SKM-1 treated with dmso at 0.1 percent for 144 hours (cell line): ENCODE measurements around the gene SFMBT2.
"Not testable (repeated sequence)": the region's sequence is repeated elsewhere in the genome, so short reads cannot be mapped to it uniquely, and the experiment has no call there.

Experiments
- DNase-seq: peaks from one replicate; lab custom pipeline; 2025; ENCODE audit not compliant: unreplicated experiment; lab: John Stamatoyannopoulos, UW

The SFMBT2 gene

DNA sequence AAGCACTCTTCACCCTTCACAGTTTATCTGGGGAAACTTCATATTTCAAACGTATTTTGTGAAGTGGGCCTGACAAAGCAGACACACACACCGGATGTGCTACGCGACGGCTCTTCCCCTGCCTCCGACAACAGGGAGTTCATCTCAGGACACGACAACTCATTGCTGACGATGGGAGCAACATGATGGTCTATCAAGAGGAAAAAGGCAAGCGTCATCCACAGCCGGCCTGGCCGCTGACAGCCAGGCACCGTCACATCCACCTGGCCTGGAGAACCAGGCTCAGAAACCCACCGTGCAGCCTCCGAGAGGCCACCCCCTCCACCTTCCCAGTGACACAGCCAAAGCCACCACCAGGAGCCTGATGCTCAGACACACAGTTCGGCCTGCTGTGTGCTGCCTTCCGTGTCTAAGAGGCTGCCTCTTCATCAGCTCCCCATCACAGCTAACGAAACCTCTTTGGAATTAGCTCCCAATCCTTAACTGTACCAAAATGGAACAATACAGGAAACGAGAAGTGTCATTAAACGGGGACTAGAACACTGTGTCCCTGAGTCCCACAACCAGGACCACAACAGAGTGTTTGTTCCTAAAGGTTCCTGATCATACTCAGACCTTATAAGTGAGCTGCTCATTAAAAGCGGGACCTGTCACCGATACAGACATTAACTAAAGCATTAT, 76.7 kb downstream of the SFMBT2 start:
- DNase-seq = no peak

DNA sequence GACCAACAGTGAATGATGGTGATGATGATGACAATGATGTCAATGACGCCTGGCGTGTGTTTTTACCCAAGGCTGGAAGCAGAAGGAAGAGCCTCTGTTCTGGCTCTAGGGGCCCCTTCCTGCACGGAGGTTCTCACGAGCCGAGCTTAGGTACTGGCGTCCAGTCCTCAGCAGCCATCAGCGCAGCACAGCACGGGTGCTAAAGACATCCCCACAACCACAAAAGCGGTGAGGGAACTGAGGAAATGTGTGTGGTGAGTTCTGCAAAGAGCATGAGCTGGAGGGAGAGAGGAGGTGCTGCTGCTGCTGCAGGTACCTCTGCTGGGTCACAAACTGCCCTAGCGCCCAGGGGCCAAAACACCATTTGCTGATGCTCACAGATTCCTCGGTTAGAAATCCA, 81.6 kb downstream of the SFMBT2 start:
- DNase-seq = no peak

DNA sequence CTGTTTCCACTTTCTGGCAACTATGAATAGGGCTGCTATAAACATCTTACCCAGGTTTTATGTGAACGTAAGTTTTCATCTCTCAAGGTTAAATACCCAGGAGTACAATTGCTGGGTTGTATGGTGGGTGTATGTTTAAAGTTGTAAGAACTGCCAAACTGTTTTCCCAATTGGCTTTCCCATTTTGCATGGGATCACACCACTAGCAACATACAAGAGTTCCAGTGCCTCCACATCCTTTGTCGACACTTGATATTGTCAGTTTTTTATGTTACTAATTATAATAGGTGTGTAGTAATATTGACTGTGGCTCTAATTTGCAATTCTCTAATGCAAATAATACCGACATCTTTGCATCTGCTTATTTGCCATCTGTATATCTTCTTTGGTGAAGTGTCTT, 82.9 kb downstream of the SFMBT2 start:
- DNase-seq = no peak

DNA sequence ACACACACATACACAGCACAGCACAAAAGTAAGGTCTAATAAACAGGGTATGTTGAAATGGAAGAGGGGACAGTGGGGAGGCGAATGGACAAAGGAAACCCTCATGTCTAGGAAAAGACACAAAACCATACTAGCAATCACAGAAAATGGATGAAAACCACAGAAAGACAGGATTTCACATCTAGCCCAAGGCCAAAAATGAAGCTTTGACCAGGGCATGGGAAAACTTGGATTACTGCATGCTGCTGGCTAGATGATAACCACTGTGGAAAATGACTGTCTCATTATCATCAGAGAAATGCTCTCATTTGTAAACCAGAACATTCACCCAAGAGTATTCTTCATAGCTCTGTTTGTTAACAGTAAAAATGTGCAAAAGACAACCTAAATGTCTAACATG, 88.2 kb downstream of the SFMBT2 start:
- DNase-seq = no peak

DNA sequence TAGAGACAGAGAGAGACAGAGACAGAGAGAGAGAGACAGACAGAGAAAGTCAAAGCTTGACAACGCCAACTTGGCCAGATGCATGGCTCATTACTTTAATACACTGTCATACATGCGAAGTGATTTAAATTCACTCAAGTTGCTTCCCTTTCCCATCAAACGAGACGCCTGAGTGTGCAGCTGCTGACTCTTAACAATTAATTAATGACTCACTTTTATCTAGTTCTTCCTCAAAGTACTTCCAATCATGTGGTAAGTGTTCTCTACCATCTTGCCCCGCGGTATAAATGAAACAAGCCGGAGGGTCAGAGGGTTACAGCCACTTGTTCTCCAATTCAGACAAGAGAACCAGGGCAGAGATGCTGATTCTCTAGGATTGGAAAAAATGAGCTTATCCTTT, 90.8 kb downstream of the SFMBT2 start:
- DNase-seq = no peak

DNA sequence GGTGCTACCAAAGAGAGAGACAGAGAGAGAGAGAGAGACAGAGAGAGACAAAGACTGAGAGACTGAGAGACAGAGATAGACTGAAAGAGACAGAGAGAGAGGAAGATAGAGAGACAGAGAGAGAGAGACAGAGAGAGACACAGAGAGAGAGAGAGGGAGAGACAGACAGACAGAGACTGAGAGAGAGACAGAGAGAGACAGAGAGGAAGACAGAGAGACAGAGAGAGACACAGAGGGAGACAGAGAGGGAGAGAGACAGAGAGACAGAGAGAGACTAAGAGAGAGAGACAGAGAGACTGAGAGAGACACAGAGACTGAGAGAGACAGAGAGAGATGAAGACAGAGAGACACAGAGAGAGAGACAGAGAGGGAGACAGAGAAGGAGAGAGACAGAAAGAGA, 91.2 kb downstream of the SFMBT2 start:
- no peak for DNase-seq

DNA sequence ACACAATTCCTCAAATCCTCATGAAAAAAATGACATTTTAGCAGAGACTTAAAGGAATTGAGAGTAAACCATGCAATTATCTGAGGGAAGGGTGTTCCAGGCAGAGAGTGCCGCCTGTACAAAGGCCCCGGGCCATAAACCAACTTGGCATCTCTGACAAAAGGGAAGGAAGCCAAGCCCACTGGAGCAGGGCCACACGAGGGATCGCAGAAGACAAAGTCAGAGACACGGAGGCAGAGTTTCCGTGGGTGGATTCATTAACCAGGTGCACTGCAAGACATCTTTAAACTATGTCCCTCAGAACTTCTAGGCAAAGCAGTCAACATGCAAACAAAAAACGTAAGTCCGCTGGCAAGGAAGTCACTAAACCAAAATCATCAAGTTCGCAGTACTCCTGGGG, 92.0 kb downstream of the SFMBT2 start:
- no peak for DNase-seq

DNA sequence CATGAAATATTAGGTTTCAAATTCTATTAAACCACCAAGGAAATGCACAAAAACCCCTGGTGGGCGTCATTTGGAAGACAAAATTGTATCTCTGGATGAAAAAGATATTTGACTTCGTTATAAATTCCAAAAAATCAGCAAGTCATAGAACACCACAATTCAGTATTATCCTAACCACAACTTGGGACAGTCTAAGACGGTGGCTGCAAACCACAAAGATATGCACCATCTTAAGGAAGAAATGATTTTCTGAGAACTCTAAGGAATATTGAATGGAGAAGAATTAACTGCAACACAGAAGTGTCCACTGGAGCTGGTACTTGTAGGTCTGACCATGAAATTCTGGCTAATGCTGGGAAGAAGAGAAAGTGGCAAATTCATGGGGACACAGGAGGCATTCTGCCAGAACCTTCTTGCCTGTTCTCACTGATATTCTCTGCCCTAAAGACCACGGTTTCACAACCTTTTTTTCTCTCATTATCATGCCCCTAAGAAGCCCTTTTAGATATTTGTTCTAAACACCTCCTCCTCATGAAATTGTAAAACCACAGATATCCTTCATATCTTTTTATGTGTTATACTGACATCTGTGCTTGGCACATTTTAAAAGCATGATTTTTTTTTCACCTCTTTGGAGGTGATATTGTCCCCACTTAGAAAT, 92.9 kb downstream of the SFMBT2 start:
- DNase-seq = no peak

DNA sequence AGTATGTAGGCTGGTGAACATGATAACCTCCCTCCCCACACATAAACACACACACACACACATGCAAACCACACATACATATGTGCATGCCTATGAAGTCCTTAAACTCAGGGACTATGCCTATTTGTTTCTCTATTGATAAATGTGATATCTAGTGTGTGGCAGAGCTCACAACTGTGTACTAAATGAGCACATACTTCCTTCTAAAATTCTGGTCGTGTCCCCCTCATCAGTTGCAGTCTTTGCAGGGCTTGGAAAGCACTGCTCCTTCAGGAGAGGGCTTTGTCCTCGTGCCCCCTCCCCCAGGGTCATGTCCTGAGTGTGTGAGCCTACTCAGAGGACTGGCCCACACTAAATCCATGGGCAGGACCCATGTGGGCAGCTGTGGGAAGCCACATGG, 94.0 kb downstream of the SFMBT2 start:
- no peak for DNase-seq

DNA sequence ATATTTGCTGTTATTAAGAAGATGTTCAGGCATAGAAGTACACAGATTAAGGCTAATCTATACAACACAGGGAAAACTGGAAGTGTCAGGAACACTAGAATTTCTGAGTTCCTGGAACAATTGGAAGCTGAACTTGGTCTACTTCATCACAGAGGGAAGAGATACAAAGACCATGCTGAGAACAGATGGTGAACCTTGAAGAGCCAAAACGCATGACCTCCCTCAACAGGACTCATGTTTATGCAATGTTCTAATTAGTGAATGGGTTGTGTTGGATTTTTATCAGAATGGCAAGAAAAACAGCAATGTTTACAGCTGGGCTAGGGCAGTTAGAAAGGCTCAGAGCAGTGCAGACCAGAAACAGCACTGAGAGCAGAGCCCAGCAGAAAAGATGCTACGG, 94.9 kb downstream of the SFMBT2 start:
- no peak for DNase-seq

DNA sequence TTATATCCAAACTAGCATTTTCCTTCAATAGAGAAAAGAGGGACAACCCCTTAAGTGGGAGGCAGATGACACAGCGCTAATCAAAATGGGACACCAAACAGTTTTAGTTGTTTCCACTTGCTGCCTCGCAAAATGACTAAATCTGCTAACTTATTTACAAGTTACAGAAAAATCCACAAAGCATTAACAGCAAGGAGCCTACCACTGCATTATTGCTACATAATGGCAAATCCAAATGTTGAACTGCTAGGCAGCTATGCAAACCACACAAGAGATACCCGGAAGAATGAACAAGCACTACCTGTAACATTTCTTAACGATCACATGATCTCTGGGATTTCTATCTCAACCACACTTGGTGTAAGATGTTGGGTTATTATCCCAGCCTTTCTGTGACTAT, 96.7 kb downstream of the SFMBT2 start:
- no peak for DNase-seq

DNA sequence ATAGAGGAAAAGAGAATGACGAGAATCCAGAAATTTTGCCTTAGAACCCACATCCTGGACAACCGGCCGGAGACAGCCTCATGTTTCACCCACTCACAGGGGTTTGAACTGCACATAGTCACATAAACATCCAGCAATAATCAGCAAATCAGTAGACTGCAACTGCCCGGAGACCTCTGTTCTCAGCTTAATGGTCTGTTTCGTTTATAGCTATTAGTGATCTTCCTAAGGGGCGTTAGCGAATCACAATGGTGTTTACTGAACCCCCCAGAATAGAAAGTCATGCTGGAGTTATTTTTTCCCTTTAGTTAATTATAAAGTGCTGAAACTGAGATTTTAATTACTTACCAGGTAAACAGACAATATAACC, 98.4 kb downstream of the SFMBT2 start:
- DNase-seq = no peak

DNA sequence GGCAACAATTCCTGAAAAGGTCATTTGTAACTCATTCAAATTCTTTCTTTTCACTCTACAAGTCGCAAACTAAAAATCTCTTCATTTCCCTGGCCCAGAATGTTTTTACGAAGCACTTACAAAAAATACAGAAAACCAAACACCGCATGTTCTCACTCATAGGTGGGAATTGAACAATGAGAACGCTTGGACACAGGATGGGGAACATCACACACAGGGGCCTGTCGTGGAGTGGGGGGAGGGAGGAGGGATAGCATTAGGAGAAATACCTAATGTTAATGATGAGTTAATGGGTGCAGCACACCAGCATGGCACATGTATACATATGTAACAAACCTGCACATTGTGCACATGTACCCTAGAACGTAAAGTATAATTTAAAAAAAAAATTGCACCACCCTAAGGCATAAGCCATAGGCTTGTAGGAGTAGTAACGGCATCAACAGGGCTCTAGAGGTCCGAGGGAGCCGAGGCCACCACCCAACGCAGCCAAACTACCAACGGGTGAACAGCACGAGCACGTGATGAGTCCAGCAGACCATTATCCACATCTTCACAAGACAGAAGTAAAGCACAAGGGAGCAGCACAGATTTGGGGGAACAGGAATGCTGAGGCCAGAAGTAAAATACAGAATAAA, 98.9 kb downstream of the SFMBT2 start:
- not testable (repeated sequence) for DNase-seq

DNA sequence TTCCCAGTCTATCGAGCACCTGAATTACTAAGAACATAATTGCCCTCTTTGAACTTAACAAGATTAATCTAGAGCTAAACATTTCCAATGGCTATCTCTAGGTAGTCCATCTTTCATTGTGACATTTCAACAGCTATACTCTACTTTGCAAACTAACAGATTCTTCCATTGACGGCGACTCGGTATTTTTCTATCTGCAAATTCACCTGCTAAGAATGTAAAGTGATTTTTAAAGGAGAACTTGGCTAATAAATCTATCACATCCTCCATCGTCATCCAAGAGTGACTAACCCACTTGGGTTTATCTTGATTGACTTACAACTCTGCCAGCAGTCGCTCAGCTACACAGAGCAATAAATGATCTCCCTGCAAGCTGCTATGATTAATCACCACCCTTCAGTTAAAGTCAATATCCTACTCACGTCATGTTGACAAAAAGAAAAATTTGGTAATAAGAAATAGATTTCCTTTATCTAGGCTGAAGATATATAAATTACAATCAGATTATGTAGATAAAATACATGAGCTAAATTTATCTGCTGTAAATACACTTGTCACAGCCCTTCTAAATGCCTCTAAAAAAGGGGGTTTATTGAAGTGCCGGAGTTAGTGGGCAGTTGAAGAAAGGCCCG, 99.5 kb downstream of the SFMBT2 start:
- no peak for DNase-seq

DNA sequence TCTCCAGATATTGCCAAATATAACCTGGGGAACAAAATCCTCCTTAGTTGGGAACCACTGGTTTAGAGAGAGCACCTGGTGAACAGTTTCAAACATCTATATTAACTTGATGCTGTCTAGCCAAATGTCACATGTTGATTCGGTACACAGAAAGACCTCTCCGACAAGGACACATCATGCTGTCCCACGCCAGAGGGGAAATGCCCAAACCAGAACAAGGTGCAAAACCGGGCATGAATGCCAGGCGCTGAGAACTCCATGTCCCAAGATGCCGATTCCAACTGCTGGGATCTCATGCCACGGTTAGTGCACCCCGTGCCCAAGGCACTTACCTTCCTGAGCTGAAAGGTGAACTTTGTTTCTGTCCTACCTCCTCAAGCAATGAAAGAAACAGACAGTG, 100.8 kb downstream of the SFMBT2 start:
- no peak for DNase-seq

DNA sequence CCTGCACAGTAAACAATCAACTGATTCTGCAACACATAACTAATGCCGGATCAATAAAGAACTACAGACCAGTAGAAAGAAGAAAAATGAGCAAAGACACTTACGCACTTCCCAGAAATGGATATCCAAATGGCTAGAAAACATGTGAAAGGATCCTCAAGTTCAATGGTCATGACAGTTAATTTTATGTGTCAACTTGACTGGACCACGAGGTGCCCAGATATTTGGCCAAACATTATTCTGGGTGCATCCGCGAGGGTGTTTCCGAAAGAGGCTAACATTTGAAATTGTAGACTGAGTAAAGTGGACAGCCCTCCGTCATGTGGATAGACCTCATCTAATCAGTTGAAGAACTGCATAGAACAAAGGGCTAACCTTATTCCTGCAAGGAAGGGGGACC, 102.0 kb downstream of the SFMBT2 start:
- DNase-seq = no peak

DNA sequence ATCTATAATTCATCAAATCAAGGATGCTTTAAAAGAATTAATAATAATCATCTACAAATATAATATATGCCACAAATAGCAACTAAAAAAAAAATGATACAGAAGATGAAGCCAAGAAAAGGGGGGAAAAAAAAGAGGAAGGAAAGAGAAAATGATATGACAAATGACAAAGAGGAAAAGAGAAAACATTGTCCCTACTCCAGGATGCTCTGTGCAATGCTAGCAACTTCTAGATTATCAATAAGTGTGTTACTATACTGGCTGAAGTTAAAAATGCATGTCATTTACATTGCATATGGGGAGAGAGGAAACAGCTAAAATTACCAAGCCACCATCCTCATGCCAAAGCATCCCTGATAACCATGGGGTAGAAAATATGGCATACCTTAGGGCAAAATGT, 104.2 kb downstream of the SFMBT2 start:
- no peak for DNase-seq

DNA sequence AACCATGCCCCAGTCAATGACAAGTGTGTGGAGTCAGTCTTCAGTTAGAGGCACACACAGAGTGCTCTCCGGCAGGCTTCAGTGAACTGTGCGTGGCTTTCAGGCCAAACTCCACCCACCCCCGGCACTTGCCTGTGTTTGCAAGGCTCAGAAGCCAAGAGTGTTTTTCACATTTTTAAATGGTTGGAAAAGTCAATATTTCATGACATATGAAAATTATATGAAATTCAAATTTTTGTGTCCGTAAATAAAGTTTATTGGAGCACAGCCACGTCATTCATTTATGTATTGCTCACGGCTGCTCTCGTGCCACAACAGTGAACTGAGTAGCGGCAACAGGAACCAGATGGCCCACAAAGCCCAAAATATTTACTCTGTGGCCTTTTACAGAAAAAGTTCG, 104.7 kb downstream of the SFMBT2 start:
- DNase-seq = no peak

DNA sequence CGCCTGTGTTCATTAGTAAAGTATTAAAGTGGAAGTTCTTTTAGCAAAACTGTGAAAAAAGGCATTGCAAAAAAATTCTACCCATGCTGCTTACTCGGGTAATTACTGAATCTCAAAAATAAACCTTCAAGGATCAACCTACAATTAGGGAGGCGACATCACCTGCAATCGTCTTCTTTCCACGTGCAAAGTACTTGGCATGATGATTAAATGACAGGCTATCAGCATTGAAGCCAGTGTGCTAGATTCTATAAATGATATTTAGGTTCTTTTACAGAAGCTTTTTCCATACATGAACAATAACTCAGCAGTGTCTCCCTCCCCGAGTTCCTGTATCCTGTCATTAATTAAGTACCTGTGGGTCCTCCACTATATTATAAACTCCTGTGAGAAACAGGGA, 105.8 kb downstream of the SFMBT2 start:
- no peak for DNase-seq

DNA sequence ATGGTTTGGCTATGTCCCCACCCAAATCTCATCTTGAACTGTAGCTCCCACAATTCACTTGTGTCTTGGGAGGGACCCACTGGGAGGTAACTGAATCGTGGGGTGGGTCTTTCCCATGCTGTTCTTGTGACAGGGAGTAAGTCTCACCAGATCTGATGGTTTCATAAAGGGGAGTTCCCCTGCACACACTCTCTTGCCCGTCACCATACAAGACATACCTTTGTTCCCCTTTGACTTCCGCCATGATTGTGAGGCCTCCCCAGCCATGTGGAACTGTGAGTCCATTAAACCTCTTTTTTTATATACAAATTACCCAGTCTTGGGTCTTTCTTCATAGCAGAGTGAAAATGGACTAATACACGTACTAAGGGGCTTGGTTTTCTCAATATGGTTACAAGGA, 106.7 kb downstream of the SFMBT2 start:
- no peak for DNase-seq

DNA sequence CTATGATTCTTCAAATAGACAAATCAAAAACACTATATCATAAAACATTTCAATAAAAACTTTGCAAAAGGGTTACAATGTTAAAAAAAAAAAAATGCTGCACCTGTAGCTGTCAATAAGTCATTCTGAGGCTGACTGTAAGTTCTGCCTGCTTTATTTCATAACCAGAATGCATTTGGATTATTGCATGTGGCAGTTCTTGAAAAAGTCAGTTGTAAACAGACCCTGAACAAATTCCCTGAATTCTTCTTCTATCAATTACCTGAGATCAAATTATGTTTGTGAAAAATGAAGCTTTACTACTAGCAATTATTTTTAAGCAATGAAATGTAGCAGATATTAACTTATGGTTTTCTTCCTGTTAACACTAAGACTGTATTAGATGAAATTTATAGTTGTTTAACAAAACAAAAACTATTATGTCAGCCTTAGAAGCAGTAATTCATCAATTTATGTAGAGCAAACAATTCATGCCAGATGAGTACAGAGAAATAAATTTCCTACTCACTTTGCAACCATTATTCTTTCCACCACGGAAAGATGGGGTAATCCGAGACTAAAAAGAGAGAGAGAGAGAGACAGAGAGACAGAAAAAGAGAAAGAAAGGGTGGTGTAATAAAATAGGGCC, 107.8 kb downstream of the SFMBT2 start:
- no peak for DNase-seq

DNA sequence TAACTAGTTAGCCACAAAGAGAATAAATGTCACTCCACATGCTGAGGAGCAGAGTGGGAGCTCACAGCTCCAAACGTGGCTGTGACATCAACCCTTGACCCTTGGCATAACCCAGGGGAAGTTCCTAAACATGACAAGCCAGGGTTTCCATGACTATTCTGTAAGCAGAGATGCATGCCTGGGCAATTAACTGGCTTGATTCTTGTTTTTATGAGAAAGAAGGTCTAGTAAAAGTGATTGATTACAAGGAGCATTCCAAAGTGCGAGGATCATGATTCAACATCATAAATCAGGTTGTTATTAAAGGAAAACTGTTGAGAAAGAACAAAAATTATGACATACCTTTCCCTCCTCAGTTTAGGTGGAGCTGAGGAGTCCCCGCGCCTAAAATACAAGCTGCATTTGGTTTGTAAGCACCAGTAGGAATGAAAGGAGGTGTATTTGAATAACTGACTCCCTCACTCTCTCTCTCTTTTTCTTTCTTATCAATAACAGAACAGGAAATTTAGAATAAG, 108.4 kb downstream of the SFMBT2 start:
- no peak for DNase-seq
